Stimulated activated CD8-positive, alpha-beta memory T cell treated with anti-CD3 and anti-CD28 coated beads, Interleukin-4, amount 100 ng/mL, for 48 hours (primary cell): ENCODE data around the gene SERTAD3.
"Not testable (repeated sequence)": the region's sequence is repeated elsewhere in the genome, so short reads cannot be mapped to it uniquely, and the experiment has no call there.

Experiments used
- DNase-seq: peaks from one replicate; pipeline ENCODE4 v3.0.0-alpha.2; 2020

Gene SERTAD3

GRCh38 chr19:40444000-40444824, at the start of gene SERTAD3:
TSS of gene SERTAD3 (minus strand) at chr19:40444335. CDS start at chr19:40442080, 2,255 bp downstream.
- peak; percentile 97 for DNase-seq

- no peak for DNase-seq
Observed at GRCh38 chr19:40493778-40494177, 49.6 kb upstream of the SERTAD3 start.

- no peak for DNase-seq
Observed at GRCh38 chr19:40492274-40492673, 48.1 kb upstream of the SERTAD3 start.

- DNase-seq: no peak
Observed at GRCh38 chr19:40489882-40490230, 45.7 kb upstream of the SERTAD3 start.

- DNase-seq: no peak
Observed at GRCh38 chr19:40486017-40486416, 41.9 kb upstream of the SERTAD3 start.

GRCh38 chr19:40475878-40476644, 31.9 kb upstream of the SERTAD3 start:
- not testable (repeated sequence) for DNase-seq

- no peak for DNase-seq
Observed at GRCh38 chr19:40474737-40475136, 30.6 kb upstream of the SERTAD3 start.

GRCh38 chr19:40472516-40472915, 28.4 kb upstream of the SERTAD3 start:
- no peak for DNase-seq

GRCh38 chr19:40471111-40471510, 27.0 kb upstream of the SERTAD3 start:
- no peak for DNase-seq

GRCh38 chr19:40469011-40469410, 24.9 kb upstream of the SERTAD3 start:
- no peak for DNase-seq

GRCh38 chr19:40466985-40467734, 23.0 kb upstream of the SERTAD3 start, which contains the start of gene SPTBN4:
TSS of gene SPTBN4 (plus strand) at chr19:40467001. CDS start at chr19:40472622, 5,621 bp downstream.
- DNase-seq: no peak

GRCh38 chr19:40466219-40466984, 22.3 kb upstream of the SERTAD3 start:
- DNase-seq: peak; percentile 76

- DNase-seq: peak; percentile 100
Observed at GRCh38 chr19:40465557-40466218, 21.6 kb upstream of the SERTAD3 start, which contains the start of gene BLVRB. TSS of gene BLVRB (minus strand) at chr19:40465745. CDS start at chr19:40465688, 57 bp downstream.

GRCh38 chr19:40465025-40465556, 21.0 kb upstream of the SERTAD3 start:
- DNase-seq: peak; percentile 32

GRCh38 chr19:40464059-40465024, 20.2 kb upstream of the SERTAD3 start:
- peak; percentile 90 for DNase-seq

GRCh38 chr19:40463587-40464037, 19.5 kb upstream of the SERTAD3 start:
- DNase-seq: not testable (repeated sequence)

GRCh38 chr19:40461669-40462221, 17.6 kb upstream of the SERTAD3 start:
- no peak for DNase-seq

- no peak for DNase-seq
Observed at GRCh38 chr19:40460185-40460584, 16.1 kb upstream of the SERTAD3 start.

- DNase-seq: no peak
Observed at GRCh38 chr19:40458597-40458974, 14.5 kb upstream of the SERTAD3 start.
